Mesenchymal stem cell (in vitro differentiated cells and primary cell): ENCODE measurements around the gene SEMA4F.

ENCODE experiments used
- DNase-seq: peaks from one replicate; pipeline ENCODE4 v3.0.0-alpha.2; 2013
- H2AFZ ChIP-seq: one replicate; pipeline ENCODE4 v1.6.1; 2013; ENCODE audit warnings: low read depth, mild to moderate bottlenecking, control low read depth, inconsistent platforms, low read length, moderate library complexity
- H2AK5ac ChIP-seq: 2 replicates; pipeline ENCODE4 v1.6.1; 2013; ENCODE audit warnings: low read length, moderate library complexity, mild to moderate bottlenecking, inconsistent platforms; ENCODE audit not compliant: severe bottlenecking
- H2BK120ac ChIP-seq: one replicate; pipeline ENCODE4 v1.6.1; 2013; ENCODE audit warnings: low read depth, mild to moderate bottlenecking, inconsistent platforms, low read length, moderate library complexity
- H2BK12ac ChIP-seq, 2 experiments: one replicate each; pipeline ENCODE4 v1.6.1; 2013; ENCODE audit warnings: inconsistent platforms in 2 of 2, low read length in 2 of 2, mild to moderate bottlenecking in 2 of 2, moderate library complexity in 2 of 2, control low read depth in 1 of 2
- H2BK15ac ChIP-seq: one replicate; pipeline ENCODE4 v1.6.1; 2013; ENCODE audit warnings: mild to moderate bottlenecking, low read depth, inconsistent platforms; ENCODE audit not compliant: poor library complexity, severe bottlenecking
- H2BK5ac ChIP-seq: 2 replicates; pipeline ENCODE4 v1.6.1; 2013; ENCODE audit warnings: low read depth, mild to moderate bottlenecking, low read length, control low read depth, inconsistent platforms; ENCODE audit not compliant: poor library complexity, severe bottlenecking
- H3K14ac ChIP-seq, 2 experiments: one replicate each; pipeline ENCODE4 v1.6.1; 2013; ENCODE audit warnings: inconsistent platforms in 2 of 2, low read length in 2 of 2, control low read depth in 1 of 2, mild to moderate bottlenecking in 1 of 2, moderate library complexity in 1 of 2
- H3K18ac ChIP-seq, 2 experiments: one replicate each; pipeline ENCODE4 v1.6.1; 2013; ENCODE audit warnings: inconsistent platforms in 2 of 2, low read length in 2 of 2, control low read depth in 1 of 2, low read depth in 1 of 2, mild to moderate bottlenecking in 1 of 2
- H3K23ac ChIP-seq, 2 experiments: one replicate each; pipeline ENCODE4 v1.6.1; 2013; ENCODE audit warnings: inconsistent platforms in 2 of 2, low read length in 2 of 2, mild to moderate bottlenecking in 2 of 2, moderate library complexity in 2 of 2, control low read depth in 1 of 2
- H3K27ac ChIP-seq: 2 replicates; pipeline ENCODE4 v1.5.1; 2013; ENCODE audit warnings: mild to moderate bottlenecking, moderate library complexity, low read length, control low read depth, inconsistent platforms; ENCODE audit not compliant: poor library complexity, severe bottlenecking
- H3K27me3 ChIP-seq, 2 experiments: 2 replicates each; pipeline versions ENCODE4 v1.6.1 to v1.7.0; 2013; ENCODE audit warnings: low read length in 2 of 2, mild to moderate bottlenecking in 2 of 2, moderate library complexity in 2 of 2, control low read depth in 1 of 2, inconsistent platforms in 1 of 2; ENCODE audit not compliant: control insufficient read depth in 1 of 2, insufficient read depth in 1 of 2
- H3K36me3 ChIP-seq, 2 experiments: 2 replicates each; pipeline versions ENCODE4 v1.6.1 to v1.7.0; 2013; ENCODE audit warnings: low read length in 2 of 2, control low read depth in 1 of 2, inconsistent platforms in 1 of 2, low read depth in 1 of 2, mild to moderate bottlenecking in 1 of 2; ENCODE audit not compliant: insufficient read depth in 2 of 2, control insufficient read depth in 1 of 2
- H3K4ac ChIP-seq, 2 experiments: one replicate each; pipeline ENCODE4 v1.6.1; 2013; ENCODE audit warnings: inconsistent platforms in 2 of 2, low read length in 2 of 2, mild to moderate bottlenecking in 2 of 2, moderate library complexity in 2 of 2, control low read depth in 1 of 2, low read depth in 1 of 2
- H3K4me1 ChIP-seq: 2 replicates; pipeline ENCODE4 v1.6.1; 2013; ENCODE audit warnings: low read depth, low read length, control low read depth; ENCODE audit not compliant: control insufficient read depth, insufficient read depth
- H3K4me2 ChIP-seq: 2 replicates; pipeline ENCODE4 v1.6.1; 2013; ENCODE audit warnings: low read length, mild to moderate bottlenecking, inconsistent platforms; ENCODE audit not compliant: poor library complexity, severe bottlenecking
- H3K4me3 ChIP-seq, 2 experiments: 2 replicates each; pipeline versions ENCODE4 v1.5.1 to v1.7.0; 2013; ENCODE audit warnings: low read length in 2 of 2, mild to moderate bottlenecking in 2 of 2, control low read depth in 1 of 2, low read depth in 1 of 2; ENCODE audit not compliant: insufficient read depth in 1 of 2
- H3K79me1 ChIP-seq: replicated peaks from 2 replicates; pipeline ENCODE4 v1.6.1; 2013; ENCODE audit warnings: mild to moderate bottlenecking, control low read depth, low read length, inconsistent platforms; ENCODE audit not compliant: poor library complexity, severe bottlenecking
- H3K9ac ChIP-seq: 2 replicates; pipeline ENCODE4 v1.7.0; 2013; ENCODE audit warnings: mild to moderate bottlenecking, low read length, moderate library complexity
- H3K9me3 ChIP-seq: 2 replicates; pipeline ENCODE4 v1.7.0; 2013; ENCODE audit warnings: mild to moderate bottlenecking, low read length; ENCODE audit not compliant: control insufficient read depth
- H4K8ac ChIP-seq: one replicate; pipeline ENCODE4 v1.6.1; 2013; ENCODE audit warnings: inconsistent platforms, mild to moderate bottlenecking, low read length, moderate library complexity
- H4K91ac ChIP-seq: one replicate; pipeline ENCODE4 v1.6.1; 2013; ENCODE audit warnings: mild to moderate bottlenecking, low read length, inconsistent platforms
- WGBS: methylation state at CpG from one replicate; pipeline ENCODE4 v1.1.7; 2013; ENCODE audit warnings: mixed read lengths; 5-methylcytosine and 5-hydroxymethylcytosine counted together

The SEMA4F gene

GRCh38 chr2:74618410-74619083 is 35.5 kb upstream of the SEMA4F start:
- Histone ChIP-seq H2BK5ac (no peak overlapping the region), H3K4me1 (no peaks in the 10 kb centered on the region), H3K4me3 (no peak overlapping the region), H4K91ac (no peak overlapping the region), H3K27me3 (peaks cover 33 to 42% of the 10 kb centered on the region in 2 experiments), H3K9me3 (no peaks in the 10 kb centered on the region), H3K79me1 (no peaks in the 10 kb centered on the region), H2BK120ac (no peak overlapping the region), H2AK5ac (no peak overlapping the region), H3K9ac (no peak overlapping the region), H3K4me2 (no peak overlapping the region), H2BK12ac (no peak overlapping the region), H3K27ac (no peak overlapping the region), H2BK15ac (no peak overlapping the region), H3K18ac (no peak overlapping the region), H2AFZ (no peak overlapping the region), H3K23ac (no peak overlapping the region), H3K14ac (no peak overlapping the region), H3K36me3 (no peaks in the 10 kb centered on the region), H4K8ac (no peak overlapping the region), H3K4ac (no peak overlapping the region)
- DNase-seq: no peak
- WGBS: 89% methylated on average over 4 of the region's 6 CpGs

GRCh38 chr2:74619651-74620297 is 34.3 kb upstream of the SEMA4F start:
- Histone ChIP-seq H3K9me3 (no peaks in the 10 kb centered on the region), H3K9ac (no peak overlapping the region), H3K4me1 (no peaks in the 10 kb centered on the region), H3K36me3 (no peaks in the 10 kb centered on the region), H3K18ac (no peak overlapping the region), H3K23ac (no peak overlapping the region), H4K8ac (no peak overlapping the region), H3K4ac (no peak overlapping the region), H3K79me1 (no peaks in the 10 kb centered on the region), H2BK12ac (no peak overlapping the region), H3K14ac (no peak overlapping the region), H3K27ac (no peak overlapping the region), H3K27me3 (peaks cover 26 to 30% of the 10 kb centered on the region in 2 experiments), H2BK120ac (no peak overlapping the region), H2BK5ac (no peak overlapping the region), H2AFZ (no peak overlapping the region), H3K4me3 (no peak overlapping the region), H3K4me2 (no peak overlapping the region), H2AK5ac (no peak overlapping the region), H4K91ac (no peak overlapping the region), H2BK15ac (no peak overlapping the region)
- WGBS: 89% methylated on average over 3 of the region's 5 CpGs
- DNase-seq: no peak

GRCh38 chr2:74620671-74621070 is 33.4 kb upstream of the SEMA4F start:
- Histone ChIP-seq H3K4me3 (no peak overlapping the region), H2AK5ac (no peak overlapping the region), H3K18ac (no peak overlapping the region), H3K79me1 (no peaks in the 10 kb centered on the region), H2BK15ac (no peak overlapping the region), H3K4ac (no peak overlapping the region), H3K4me2 (no peak overlapping the region), H2BK12ac (no peak overlapping the region), H3K4me1 (no peaks in the 10 kb centered on the region), H3K36me3 (no peaks in the 10 kb centered on the region), H4K8ac (no peak overlapping the region), H3K27ac (no peak overlapping the region), H2BK5ac (no peak overlapping the region), H3K27me3 (peaks cover 18 to 21% of the 10 kb centered on the region in 2 experiments), H2BK120ac (no peak overlapping the region), H2AFZ (no peak overlapping the region), H3K9me3 (no peaks in the 10 kb centered on the region), H3K23ac (no peak overlapping the region), H3K14ac (no peak overlapping the region), H3K9ac (no peak overlapping the region), H4K91ac (no peak overlapping the region)
- no peak for DNase-seq
- WGBS: 95% methylated on average over 12 of the region's 12 CpGs

- 83% methylated on average over 4 of the region's 5 CpGs for whole genome bisulfite sequencing
- no peak overlapping the region for H2BK120ac ChIP-seq
- H2BK12ac ChIP-seq: no peak overlapping the region
- H2BK5ac ChIP-seq: no peak overlapping the region
- no peak overlapping the region for H3K23ac ChIP-seq
- H4K8ac ChIP-seq: peak overlapping the region; percentile 27
- H3K4me2 ChIP-seq: no peak overlapping the region
- H3K18ac ChIP-seq: no peak overlapping the region
- H2AK5ac ChIP-seq: no peak overlapping the region
- no peaks in the 10 kb centered on the region for H3K27me3 ChIP-seq
- H3K27ac ChIP-seq: no peak overlapping the region
- no peak overlapping the region for H3K9ac ChIP-seq
- no peak for DNase-seq
- no peak overlapping the region for H3K4ac ChIP-seq
- peak overlapping the region; percentile 51 for H2AFZ ChIP-seq
- no peaks in the 10 kb centered on the region for H3K9me3 ChIP-seq
- no peak overlapping the region for H3K14ac ChIP-seq
- no peaks in the 10 kb centered on the region for H3K4me1 ChIP-seq
- no peaks in the 10 kb centered on the region for H3K79me1 ChIP-seq
- H4K91ac ChIP-seq: no peak overlapping the region
- no peak overlapping the region for H2BK15ac ChIP-seq
- H3K4me3 ChIP-seq: peak overlapping the region in 1 of 2 experiments; percentile 20
- no peaks in the 10 kb centered on the region for H3K36me3 ChIP-seq
These were observed 28.2 kb upstream of the SEMA4F start for GRCh38 chr2:74625658-74626425.
